GM20431 (cell line): ENCODE results near the gene MRPS18A.

Source experiments
- in situ Hi-C: fragments of 300-500 bp; cut with MseI, MboI; formaldehyde crosslinking; loops from one replicate; pipeline ENCODE4 v1.15.0; 2020; ENCODE audit warnings: low sequenced_read_pairs; ENCODE audit not compliant: unreplicated experiment

Gene MRPS18A

GRCh38 chr6:43687437-43688347 lies at the start of gene MRPS18A:
TSS of gene MRPS18A (minus strand) at chr6:43687791. CDS start at chr6:43687779, 12 bp downstream.
- in situ Hi-C loops, result no loop called here

DNA sequence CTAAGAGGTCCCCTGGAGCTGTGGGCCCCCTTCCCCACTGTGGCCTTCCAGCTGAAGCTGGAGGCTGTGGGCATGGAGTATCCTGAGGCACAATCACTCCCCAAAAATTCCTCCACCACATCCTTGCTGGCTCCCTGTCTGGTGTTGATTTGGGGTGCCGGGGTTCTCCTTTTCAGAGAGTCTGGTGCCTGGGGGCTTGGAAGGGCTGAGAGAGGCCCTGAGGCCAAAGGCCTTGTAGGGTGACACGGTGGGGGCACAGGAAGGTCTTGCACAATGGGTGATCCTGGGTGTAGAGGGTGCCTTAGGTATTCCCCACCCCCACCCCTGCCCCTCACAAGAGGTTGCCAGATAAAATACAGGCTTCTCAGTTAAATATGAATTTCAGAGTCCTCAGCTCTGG lies 49.3 kb upstream of the MRPS18A start:
- in situ Hi-C loops, result no loop called here

DNA sequence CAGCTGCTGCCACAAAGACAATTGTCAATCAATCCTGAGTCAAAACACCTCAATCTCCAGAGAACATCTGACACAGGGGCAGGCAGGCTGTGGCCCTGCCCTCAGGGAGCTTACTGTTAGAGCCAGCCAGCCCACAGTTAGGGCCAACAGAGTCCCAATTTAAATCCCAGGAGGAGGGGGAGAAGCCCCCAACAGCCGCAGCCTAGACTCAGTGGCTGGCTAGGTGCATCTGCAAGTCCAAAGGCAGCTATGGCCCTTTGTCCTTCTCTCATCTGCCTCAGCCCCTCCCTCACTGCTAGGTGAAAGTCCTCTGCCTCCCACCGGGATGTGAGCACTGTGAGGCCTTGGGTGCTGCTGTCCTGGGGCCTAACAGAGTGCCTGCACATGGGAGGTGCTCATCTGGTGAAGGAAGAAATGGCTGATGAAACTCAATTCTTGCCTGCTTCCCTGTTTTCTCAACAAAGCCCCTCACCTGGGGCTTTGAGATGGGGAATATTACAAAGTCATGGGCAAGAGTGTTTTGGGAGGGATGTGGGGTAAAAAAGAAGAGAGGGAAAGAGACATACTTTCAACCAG lies 48.7 kb upstream of the MRPS18A start:
- in situ Hi-C loops, result no loop called here

- in situ Hi-C loops, result no loop called here
Observed at GRCh38 chr6:43735642-43736199, 48.1 kb upstream of the MRPS18A start.

DNA sequence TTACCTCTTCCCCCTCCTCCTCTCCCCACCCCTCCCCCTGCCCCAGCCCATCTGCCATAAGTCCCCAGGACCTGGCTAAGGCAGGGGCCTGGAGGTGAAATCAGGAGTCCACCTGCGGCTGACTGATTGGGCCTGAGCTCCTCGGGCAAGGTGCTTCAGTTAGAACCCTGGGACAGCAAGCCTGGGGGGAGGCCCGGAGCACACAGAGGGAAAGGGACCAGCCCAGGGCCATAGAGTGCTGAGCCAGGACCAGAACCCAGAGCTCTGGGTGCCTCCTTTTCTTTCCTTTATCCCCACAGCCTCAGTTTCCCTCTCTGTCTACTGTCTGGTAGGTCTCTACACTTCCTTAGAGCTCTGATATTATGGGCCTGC lies 46.7 kb upstream of the MRPS18A start:
- in situ Hi-C loops, result no loop called here

GRCh38 chr6:43733471-43734293 lies 46.1 kb upstream of the MRPS18A start:
- in situ Hi-C loops, result no loop called here

GRCh38 chr6:43730634-43731033 lies 43.0 kb upstream of the MRPS18A start:
- in situ Hi-C loops, result no loop called here

DNA sequence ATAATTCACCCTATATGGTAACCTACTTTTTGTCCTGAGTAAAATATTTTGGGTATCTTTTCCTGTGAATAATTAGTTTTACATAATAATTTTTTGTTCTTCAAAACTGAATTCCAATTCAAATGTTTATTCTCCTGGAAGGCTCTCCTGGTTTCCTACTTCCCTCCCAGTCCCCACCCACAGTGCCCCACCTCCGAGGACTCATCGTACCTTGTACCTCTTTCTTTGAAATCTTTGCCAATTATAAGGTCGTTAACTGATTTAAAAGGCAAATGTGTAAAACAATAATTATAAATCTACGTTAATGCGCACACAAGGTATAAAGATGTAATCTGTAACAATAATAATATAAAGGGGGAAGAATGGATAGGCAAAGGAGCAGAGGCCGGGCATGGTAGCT lies 41.9 kb upstream of the MRPS18A start:
- in situ Hi-C loops, result no loop called here

DNA sequence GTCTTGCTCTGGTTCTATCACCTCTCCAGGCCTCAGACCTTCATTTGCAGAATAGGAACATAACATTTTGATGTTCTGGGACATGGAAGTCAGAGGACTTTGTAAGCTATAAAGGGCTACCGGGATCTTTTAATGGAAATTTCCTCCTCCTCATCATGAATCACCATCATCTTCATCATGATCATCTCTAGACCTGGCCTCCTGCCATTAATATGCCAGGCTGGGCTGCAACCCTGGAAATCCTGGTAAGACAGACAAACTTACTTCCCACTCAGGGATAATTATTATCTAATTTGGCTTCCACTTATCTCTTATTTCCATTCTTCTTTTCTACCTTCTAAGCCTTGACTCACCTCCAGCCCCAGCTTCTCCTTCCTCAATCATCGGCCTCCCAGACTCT lies 41.0 kb upstream of the MRPS18A start:
- in situ Hi-C loops, result no loop called here

DNA sequence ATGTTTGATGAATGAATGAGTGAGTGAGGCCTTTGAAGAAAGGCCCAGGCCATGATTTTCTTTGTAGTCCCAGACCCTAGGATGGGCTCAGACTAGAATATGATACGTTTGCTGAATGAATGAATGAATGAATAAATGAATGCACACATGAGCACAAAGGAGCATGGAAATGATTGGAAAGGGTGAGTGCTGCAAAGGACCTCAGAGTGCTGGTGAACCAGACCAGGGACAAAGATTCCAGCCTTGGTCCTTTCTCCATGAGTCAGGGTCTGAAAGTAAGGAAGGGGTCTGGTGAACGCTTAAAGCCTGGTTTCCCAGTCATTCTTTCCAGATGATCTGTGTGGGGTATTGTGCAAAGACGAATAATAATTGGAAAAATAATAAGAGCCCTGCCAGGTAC lies 40.0 kb upstream of the MRPS18A start:
- in situ Hi-C loops, result no loop called here

DNA sequence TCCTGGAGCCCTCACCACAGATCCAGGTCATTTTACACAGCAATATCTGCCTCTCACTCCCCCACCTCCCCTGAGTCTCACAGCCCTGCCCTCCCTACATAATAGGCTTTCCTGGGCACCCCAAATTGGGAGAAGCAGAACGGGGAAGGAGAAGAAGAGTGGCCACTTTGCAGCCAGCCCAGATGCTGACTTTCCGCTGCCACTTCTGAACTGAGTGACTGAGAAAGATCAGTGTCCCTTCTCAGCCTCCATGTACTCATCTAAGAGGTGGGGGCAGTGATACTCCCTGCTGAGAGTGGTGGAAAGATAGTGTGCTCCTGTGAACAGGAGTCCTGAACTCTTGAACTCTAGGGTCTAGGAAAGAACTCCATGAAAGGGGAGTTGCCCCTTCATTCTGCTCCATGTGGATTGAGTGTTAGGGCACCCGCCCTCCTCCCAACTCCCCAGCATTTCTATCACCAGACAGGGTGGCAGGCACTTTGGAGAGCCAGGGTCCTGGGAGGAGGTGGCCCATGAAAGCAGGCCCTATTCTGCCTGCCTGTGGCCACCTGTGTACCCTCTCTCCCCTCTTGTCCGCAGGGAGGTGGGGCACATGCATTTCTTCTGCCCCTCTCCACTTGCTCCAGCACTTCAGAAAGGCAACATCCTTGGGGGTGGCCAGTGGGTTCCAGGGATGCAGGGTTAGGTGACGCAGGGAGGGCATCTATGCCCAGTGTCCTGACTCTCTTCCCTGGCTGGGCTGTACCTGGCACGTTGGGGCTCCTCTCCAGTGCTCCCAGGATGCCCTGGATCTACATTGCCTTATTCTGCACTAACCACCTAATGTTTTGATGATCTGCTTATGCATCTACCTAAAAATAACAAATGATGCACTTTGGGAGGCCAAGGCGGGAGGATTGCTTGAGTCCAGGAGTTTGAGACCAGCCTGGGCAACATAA lies 38.3 kb upstream of the MRPS18A start:
- in situ Hi-C loops, result no loop called here

DNA sequence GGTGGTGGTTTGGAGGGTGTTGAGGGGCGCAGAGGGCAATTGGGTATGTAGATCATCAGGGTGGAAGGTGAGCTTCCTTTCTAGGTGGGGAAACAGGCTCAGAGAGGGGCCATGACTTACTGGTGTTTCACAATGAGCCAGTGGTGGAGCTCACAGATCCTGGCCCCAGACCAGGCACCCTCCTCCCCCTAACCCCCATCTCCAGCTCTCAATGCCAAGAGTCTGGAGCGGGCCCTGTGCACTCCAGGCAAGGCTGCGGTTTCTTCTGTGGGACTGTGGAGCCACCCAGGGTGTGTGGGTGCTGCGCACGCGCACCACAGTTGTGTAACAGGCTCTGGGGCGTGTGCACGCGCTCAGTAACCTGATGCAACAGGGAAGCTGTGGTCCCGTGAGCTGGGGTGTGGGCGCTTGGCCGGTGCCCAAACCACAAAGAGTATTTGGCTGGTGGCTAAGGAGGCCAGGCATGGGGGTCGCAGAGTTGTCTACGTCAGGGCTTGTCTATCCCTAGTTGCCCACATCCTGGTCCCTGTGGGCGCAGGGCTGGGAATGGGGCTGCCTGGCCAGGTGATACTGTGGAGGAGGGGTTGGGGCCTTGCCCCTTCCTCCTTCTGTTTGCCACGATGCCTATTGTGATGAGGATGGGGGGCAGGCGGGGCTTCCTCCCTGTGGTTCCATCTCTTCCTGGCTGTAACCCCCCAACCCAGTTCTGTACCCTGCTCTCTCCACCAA lies 37.5 kb upstream of the MRPS18A start:
- in situ Hi-C loops, result no loop called here

GRCh38 chr6:43724354-43724753 lies 36.8 kb upstream of the MRPS18A start:
- in situ Hi-C loops, result no loop called here

DNA sequence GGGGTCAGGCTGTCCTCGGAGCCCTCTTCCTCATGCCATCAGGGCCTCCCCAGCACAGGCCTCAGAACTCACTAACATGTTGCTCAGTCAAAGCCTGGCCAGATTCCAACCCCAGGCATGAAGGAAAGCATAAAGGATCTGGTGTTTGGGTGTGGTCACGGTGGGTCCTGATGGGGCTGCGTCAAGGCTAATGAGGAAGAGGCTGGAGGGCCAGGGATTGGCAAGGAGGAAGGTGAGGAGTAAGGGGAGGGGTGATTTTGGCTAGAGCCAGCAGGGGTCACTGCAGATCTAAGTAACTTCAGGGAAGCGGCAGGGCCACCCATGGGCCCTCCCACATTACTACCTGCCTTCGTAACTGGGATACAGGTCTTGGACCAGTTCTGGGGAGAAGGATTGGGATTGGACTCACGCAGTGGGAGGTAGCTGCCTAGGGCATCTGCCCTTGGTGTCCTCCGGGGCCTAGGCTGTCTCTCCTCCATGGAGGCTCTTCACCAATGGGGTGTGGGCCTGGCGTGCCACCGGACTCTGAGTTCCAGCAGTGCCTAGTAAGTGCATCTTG lies 36.2 kb upstream of the MRPS18A start:
- in situ Hi-C loops, result no loop called here

DNA sequence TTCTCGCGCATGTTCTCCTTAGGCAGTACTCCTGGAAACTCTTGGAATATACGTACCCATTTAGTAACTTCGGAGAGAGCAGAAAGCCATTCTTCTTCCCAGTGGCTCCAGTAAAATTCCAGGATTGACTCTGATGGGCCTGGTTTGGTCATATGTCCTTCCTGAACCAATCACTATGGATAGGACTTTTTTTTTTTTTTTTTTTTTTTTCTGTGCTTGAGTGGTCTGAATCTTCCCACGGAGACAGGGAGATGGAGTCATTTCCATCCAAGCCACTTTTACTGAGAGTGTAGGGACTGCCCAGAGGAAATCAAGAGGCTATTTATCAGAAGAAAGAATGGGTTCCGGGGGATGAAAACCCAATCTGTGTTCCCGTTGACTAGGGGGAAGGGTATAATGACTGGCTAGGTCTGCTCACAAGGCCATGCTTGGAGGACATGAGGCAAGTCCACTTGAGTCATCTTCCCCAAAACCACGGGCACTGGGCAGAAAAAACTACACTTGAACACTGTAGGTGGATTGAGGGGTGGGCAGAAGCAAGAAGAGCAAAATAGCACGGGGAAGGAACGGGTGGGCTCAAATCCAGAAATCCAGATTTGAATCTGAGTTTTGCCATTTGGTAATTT lies 35.4 kb upstream of the MRPS18A start:
- in situ Hi-C loops, result no loop called here

DNA sequence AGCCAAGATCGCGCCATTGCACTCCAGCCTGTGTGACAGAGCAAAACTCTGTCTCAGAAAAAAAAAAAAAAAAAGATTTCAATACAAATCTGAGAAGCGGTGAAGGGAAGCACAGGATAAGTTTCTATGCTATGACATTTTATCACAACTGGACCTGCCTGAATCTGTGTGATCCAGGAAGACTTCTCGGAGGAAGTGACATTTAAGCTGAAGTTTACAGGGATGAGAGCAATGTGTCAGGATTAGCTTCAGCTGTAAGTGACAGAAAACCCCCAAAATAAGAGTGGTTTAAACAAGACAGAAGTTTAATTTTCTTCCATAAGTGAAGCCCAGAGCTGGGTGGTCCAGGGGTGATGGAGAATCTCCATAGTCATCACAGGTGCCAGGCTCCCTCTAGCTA lies 33.4 kb upstream of the MRPS18A start:
- in situ Hi-C loops, result no loop called here

DNA sequence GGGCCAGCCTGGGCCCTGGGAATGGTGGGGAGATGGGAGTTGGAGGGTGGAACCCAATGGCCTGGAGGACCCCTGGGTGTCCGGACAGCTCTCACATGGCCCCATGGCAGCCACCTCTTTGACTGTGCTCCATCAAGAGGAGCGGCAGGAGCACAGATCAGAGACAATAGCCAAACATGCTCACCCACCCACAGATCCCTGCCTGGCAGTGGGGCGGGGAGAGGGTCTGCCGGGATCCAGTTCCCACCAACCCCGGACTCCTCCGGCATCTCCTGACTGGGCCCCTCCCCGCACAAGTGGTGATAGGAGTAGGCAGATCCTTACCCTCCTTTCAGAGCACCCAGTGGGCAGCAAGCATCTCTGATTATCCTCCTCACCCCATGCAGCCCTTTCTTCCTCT lies 31.9 kb upstream of the MRPS18A start:
- in situ Hi-C loops, result no loop called here
